Caco-2 (cell line): ENCODE results near the gene EVA1C. TPM values are rescaled to one million over a fixed set of nuclear protein-coding genes. Genes with fewer than 3 reads are reported as not detected.

Experiments used
- BruUV-seq: library from RNA; stranded (reverse); fragments of 400-500 nt; replicated peaks from 2 replicates; lab custom pipeline; 2021; lab: Mats Ljungman, UMichigan
- CTCF ChIA-PET: fragments of 300-600 bp; sonication (Branson Sonifier 250); formaldehyde crosslinking; loops from one replicate; lab custom pipeline; 2022; ENCODE audit warnings: antibody characterized with exemption; lab: Charles Lee
- POLR2A ChIA-PET: fragments of 300-600 bp; sonication (Branson Sonifier 250); formaldehyde crosslinking; loops from one replicate; lab custom pipeline; 2022; ENCODE audit warnings: antibody characterized with exemption; lab: Charles Lee
- DNase-seq, 2 experiments: peaks; one replicate each; pipeline versions ENCODE4 v3.0.0 to v3.0.0-alpha.2; 2020 to 2022
- H3K27me3 ChIP-seq: replicated peaks from 2 replicates; pipeline ENCODE4 v1.6.0; 2011; ENCODE audit warnings: low read length; ENCODE audit not compliant: control insufficient read depth, insufficient read depth
- H3K36me3 ChIP-seq: 2 replicates; pipeline ENCODE4 v1.5.1; 2011; ENCODE audit warnings: low read length; ENCODE audit not compliant: control insufficient read depth, insufficient read depth
- H3K4me1 ChIP-seq: fragments of 250-450 bp; sonication (Bioruptor Pico); 2 replicates; pipeline ENCODE4 v1.5.1; 2020; ENCODE audit warnings: mild to moderate bottlenecking
- H3K4me3 ChIP-seq: 2 replicates; pipeline ENCODE4 v1.5.1; 2011; ENCODE audit warnings: low read depth, mild to moderate bottlenecking, control low read depth, low read length
- H3K9me3 ChIP-seq: fragments of 250-450 bp; sonication (Bioruptor Pico); 2 replicates; pipeline ENCODE4 v1.5.1; 2020; ENCODE audit warnings: mild to moderate bottlenecking, moderate library complexity
- H3K27ac Mint-ChIP-seq: one replicate; pipeline ENCODE4 v1.8.0; 2022; ENCODE audit warnings: mixed read lengths; ENCODE audit not compliant: unreplicated experiment
- H3K27me3 Mint-ChIP-seq: one replicate; pipeline ENCODE4 v1.8.0; 2022; ENCODE audit warnings: mixed read lengths; ENCODE audit not compliant: insufficient read depth, unreplicated experiment
- H3K36me3 Mint-ChIP-seq: one replicate; pipeline ENCODE4 v1.8.0; 2022; ENCODE audit warnings: mild to moderate bottlenecking, mixed read lengths; ENCODE audit not compliant: insufficient read depth, unreplicated experiment
- H3K4me1 Mint-ChIP-seq: one replicate; pipeline ENCODE4 v1.8.0; 2022; ENCODE audit warnings: low read depth, mixed read lengths; ENCODE audit not compliant: unreplicated experiment
- H3K4me3 Mint-ChIP-seq: one replicate; pipeline ENCODE4 v1.8.0; 2022; ENCODE audit warnings: mild to moderate bottlenecking, moderate library complexity, mixed read lengths; ENCODE audit not compliant: unreplicated experiment
- H3K9me3 Mint-ChIP-seq: one replicate; pipeline ENCODE4 v1.8.0; 2022; ENCODE audit warnings: mixed read lengths; ENCODE audit not compliant: unreplicated experiment
- CTCF ChIP-seq, 2 experiments: fragments of 200-600 bp in 1 of 2; IDR thresholded peaks; 1 replicate in 1 of 2; 2 replicates in 1 of 2; pipeline versions ENCODE4 v1.5.1 to v1.8.0; 2011 to 2022; ENCODE audit warnings: antibody characterized with exemption in 1 of 2, control low read depth in 1 of 2, inconsistent platforms in 1 of 2, low read depth in 1 of 2, low read length in 1 of 2, mild to moderate bottlenecking in 1 of 2, moderate library complexity in 1 of 2; ENCODE audit not compliant: insufficient read depth in 1 of 2, severe bottlenecking in 1 of 2, unreplicated experiment in 1 of 2
- intact Hi-C: fragments of 100-400 bp; cut with micrococcal nuclease; formaldehyde crosslinking; loops from one replicate; pipeline ENCODE4 v1.10.0; 2022; ENCODE audit not compliant: unreplicated experiment
- total RNA-seq: library from RNA; stranded (reverse); gene quantifications from 2 replicates; pipeline ENCODE4 v1.2.3, GENCODE V29; 2022

Gene EVA1C
- total RNA-seq, 1 experiment from 2014 or later, result not detected

- no peak for DNase-seq
- Histone ChIP-seq H3K27me3 (no peaks in the 10 kb centered on the region), H3K4me3 (no peak overlapping the region), H3K4me1 (no peaks in the 10 kb centered on the region), H3K36me3 (no peaks in the 10 kb centered on the region), H3K9me3 (no peaks in the 10 kb centered on the region)
- no TSS peak for BruUV-seq
- CTCF ChIA-PET, result interaction anchor here (0.6 kb wide), 1 partner anchor 211 kb away, joined by 3 read pairs; no protein-coding TSS in a partner anchor
- intact Hi-C loops, result no loop called here
- no peak for TF ChIP-seq CTCF (IDR thresholded peaks at IDR 0.05; ENCODE audit: insufficient read depth in 1 of 2, low read depth in 1 of 2, low read length in 1 of 2, severe bottlenecking in 1 of 2, unreplicated experiment in 1 of 2)
- peaks cover 4% of the 10 kb centered on the region for H3K27me3 Mint-ChIP-seq
- POLR2A ChIA-PET, result no interaction called here
- H3K27ac Mint-ChIP-seq, result no peak overlapping the region
- no peak overlapping the region for H3K4me3 Mint-ChIP-seq
- H3K4me1 Mint-ChIP-seq, result no peaks in the 10 kb centered on the region
- no peaks in the 10 kb centered on the region for H3K36me3 Mint-ChIP-seq
- no peaks in the 10 kb centered on the region for H3K9me3 Mint-ChIP-seq
These were observed 107.7 kb downstream of the EVA1C start for GRCh38 chr21:32519945-32520874.

GRCh38 chr21:32520875-32521735, 108.6 kb downstream of the EVA1C start:
- H3K9me3 Mint-ChIP-seq, result no peaks in the 10 kb centered on the region
- Histone ChIP-seq H3K36me3 (no peaks in the 10 kb centered on the region), H3K27me3 (no peaks in the 10 kb centered on the region), H3K4me3 (no peak overlapping the region), H3K4me1 (no peaks in the 10 kb centered on the region), H3K9me3 (no peaks in the 10 kb centered on the region)
- H3K4me1 Mint-ChIP-seq, result no peaks in the 10 kb centered on the region
- no TSS peak for BruUV-seq
- ChIA-PET POLR2A (no interaction called here), CTCF (no interaction called here)
- no peaks in the 10 kb centered on the region for H3K36me3 Mint-ChIP-seq
- no peak overlapping the region for H3K4me3 Mint-ChIP-seq
- intact Hi-C loops, result no loop called here
- no peak for DNase-seq
- TF ChIP-seq CTCF (IDR thresholded peaks at IDR 0.05; ENCODE audit: insufficient read depth in 1 of 2, low read depth in 1 of 2, low read length in 1 of 2, severe bottlenecking in 1 of 2, unreplicated experiment in 1 of 2), result no peak
- H3K27me3 Mint-ChIP-seq, result peaks cover 4% of the 10 kb centered on the region
- no peak overlapping the region for H3K27ac Mint-ChIP-seq

GRCh38 chr21:32521736-32522355, 109.3 kb downstream of the EVA1C start:
- intact Hi-C loops, result no loop called here
- no peak overlapping the region for H3K27ac Mint-ChIP-seq
- no TSS peak for BruUV-seq
- Histone ChIP-seq H3K9me3 (no peaks in the 10 kb centered on the region), H3K4me3 (no peak overlapping the region), H3K4me1 (no peaks in the 10 kb centered on the region), H3K36me3 (no peaks in the 10 kb centered on the region), H3K27me3 (no peaks in the 10 kb centered on the region)
- peaks cover 4% of the 10 kb centered on the region for H3K27me3 Mint-ChIP-seq
- H3K4me3 Mint-ChIP-seq, result no peak overlapping the region
- TF ChIP-seq CTCF (IDR thresholded peaks at IDR 0.05; ENCODE audit: insufficient read depth in 1 of 2, low read depth in 1 of 2, low read length in 1 of 2, severe bottlenecking in 1 of 2, unreplicated experiment in 1 of 2), result no peak
- ChIA-PET CTCF (no interaction called here), POLR2A (no interaction called here)
- no peaks in the 10 kb centered on the region for H3K4me1 Mint-ChIP-seq
- no peak for DNase-seq
- H3K9me3 Mint-ChIP-seq, result no peaks in the 10 kb centered on the region
- no peaks in the 10 kb centered on the region for H3K36me3 Mint-ChIP-seq
